Measurements from ENCODE around the gene CASP5. TPM values are rescaled to one million over a fixed set of nuclear protein-coding genes. Genes with fewer than 3 reads are reported as not detected.
"Not testable (repeated sequence)": the region's sequence is repeated elsewhere in the genome, so short reads cannot be mapped to it uniquely, and the experiment has no call there.

Gene CASP5
- total RNA-seq, 1 donor from 2014 or later = not detected

DNA sequence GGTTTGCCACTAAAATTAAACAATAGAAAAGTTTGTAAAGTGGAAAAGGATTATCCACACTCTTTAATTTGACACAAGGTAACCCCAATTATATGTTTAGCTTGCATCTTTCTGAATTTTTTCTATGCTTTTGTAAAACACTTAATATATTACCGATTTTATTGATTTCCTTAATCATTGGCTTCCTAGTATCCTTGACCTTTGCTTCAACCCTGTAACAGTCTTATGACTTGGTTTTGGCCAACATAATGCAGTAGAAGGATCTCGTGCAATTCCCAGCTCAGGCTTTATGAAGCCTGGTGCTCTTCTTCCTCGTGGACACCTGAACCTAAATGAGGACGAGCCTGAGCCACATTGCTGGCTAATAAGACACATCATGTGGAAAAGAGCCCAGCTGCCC lies 31.0 kb downstream of the CASP5 start:
- no peak overlapping the region for H3K4me3 ChIP-seq (ENCODE audit: low read depth, low read length)
- DNase-seq (ENCODE audit: low read depth) = no peak
- no peaks in the 10 kb centered on the region for H3K27me3 ChIP-seq (ENCODE audit: control insufficient read depth, insufficient read depth, low read length)
- no peaks in the 10 kb centered on the region for H3K36me3 ChIP-seq (ENCODE audit: control insufficient read depth, insufficient read depth, low read length)
- TF ChIP-seq, protein P1, sequence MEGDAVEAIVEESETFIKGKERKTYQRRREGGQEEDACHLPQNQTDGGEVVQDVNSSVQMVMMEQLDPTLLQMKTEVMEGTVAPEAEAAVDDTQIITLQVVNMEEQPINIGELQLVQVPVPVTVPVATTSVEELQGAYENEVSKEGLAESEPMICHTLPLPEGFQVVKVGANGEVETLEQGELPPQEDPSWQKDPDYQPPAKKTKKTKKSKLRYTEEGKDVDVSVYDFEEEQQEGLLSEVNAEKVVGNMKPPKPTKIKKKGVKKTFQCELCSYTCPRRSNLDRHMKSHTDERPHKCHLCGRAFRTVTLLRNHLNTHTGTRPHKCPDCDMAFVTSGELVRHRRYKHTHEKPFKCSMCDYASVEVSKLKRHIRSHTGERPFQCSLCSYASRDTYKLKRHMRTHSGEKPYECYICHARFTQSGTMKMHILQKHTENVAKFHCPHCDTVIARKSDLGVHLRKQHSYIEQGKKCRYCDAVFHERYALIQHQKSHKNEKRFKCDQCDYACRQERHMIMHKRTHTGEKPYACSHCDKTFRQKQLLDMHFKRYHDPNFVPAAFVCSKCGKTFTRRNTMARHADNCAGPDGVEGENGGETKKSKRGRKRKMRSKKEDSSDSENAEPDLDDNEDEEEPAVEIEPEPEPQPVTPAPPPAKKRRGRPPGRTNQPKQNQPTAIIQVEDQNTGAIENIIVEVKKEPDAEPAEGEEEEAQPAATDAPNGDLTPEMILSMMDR (IDR thresholded peaks at IDR 0.05; ENCODE audit: insufficient read depth, low read length, poor library complexity, severe bottlenecking) = no peak

DNA sequence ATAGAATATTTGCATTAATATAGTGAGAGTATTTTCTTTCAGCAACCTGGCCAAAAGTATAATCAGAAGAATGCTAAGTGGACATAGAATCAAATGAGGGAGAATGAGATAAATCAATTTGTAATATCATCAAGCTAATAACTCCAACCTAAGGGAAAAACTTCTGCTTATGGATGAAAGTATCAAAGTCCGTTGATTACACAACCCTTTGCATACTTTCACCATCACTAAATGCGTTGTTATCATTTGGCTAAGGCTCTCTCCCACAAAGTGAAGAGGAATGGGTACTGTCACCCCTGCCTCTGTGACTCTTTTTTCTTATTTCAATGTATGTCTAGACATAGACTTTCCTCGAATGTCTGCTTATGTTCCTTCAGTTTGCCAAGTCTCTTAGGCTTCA lies 38.2 kb downstream of the CASP5 start:
- Histone ChIP-seq H3K4me3 (ENCODE audit: low read depth, low read length) (no peak overlapping the region), H3K36me3 (ENCODE audit: control insufficient read depth, insufficient read depth, low read length) (no peaks in the 10 kb centered on the region), H3K27me3 (ENCODE audit: control insufficient read depth, insufficient read depth, low read length) (no peaks in the 10 kb centered on the region)
- no peak for DNase-seq (ENCODE audit: low read depth)
- TF ChIP-seq, protein P1 (IDR thresholded peaks at IDR 0.05; ENCODE audit: insufficient read depth, low read length, poor library complexity, severe bottlenecking) = no peak

DNA sequence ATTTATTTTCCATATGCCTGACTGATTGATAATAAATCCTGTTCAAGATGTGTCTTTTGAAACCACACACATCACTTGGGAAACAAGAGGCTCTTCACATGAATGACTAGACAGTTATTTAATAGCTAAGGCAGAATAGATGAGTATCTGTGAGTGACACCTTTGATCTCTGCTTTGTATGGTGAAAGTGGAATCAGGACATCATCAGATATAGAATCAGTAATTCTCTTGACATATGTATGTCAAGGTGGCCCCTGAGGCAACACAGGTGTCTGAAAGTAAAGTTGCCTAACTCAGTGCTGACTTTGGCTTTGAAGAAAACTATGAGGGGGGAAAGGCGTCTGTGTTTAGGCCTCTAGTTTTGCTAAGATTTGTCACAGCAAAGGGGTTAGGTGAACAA lies 43.1 kb downstream of the CASP5 start:
- Histone ChIP-seq H3K27me3 (ENCODE audit: control insufficient read depth, insufficient read depth, low read length) (no peaks in the 10 kb centered on the region), H3K4me3 (ENCODE audit: low read depth, low read length) (no peak overlapping the region), H3K36me3 (ENCODE audit: control insufficient read depth, insufficient read depth, low read length) (no peaks in the 10 kb centered on the region)
- TF ChIP-seq, protein P1 (IDR thresholded peaks at IDR 0.05; ENCODE audit: insufficient read depth, low read length, poor library complexity, severe bottlenecking) = no peak
- no peak for DNase-seq (ENCODE audit: low read depth)

DNA sequence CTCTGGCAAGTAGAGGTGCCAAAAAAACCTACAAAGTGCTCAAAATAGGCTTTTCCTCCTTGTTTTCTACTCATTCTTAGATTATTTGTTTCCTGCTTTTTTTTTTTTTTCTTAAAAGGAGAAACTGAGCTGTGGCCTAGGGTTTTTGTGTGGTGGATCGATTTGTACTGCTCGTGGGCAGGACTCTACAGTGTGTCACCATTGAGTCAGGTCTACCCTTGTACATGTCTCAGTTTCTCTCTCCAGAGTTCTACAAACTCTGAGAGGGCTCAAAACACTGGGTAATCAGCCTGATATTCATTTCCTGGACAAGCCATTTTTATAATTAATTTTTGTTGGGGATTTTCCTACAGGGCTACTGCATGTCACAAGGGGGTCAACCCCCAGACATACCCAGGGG lies 49.4 kb downstream of the CASP5 start:
- TF ChIP-seq, protein P1 (IDR thresholded peaks at IDR 0.05; ENCODE audit: insufficient read depth, low read length, poor library complexity, severe bottlenecking) = no peak
- Histone ChIP-seq H3K27me3 (ENCODE audit: control insufficient read depth, insufficient read depth, low read length) (no peaks in the 10 kb centered on the region), H3K36me3 (ENCODE audit: control insufficient read depth, insufficient read depth, low read length) (no peaks in the 10 kb centered on the region), H3K4me3 (ENCODE audit: low read depth, low read length) (no peak overlapping the region)
- DNase-seq (ENCODE audit: low read depth) = no peak

DNA sequence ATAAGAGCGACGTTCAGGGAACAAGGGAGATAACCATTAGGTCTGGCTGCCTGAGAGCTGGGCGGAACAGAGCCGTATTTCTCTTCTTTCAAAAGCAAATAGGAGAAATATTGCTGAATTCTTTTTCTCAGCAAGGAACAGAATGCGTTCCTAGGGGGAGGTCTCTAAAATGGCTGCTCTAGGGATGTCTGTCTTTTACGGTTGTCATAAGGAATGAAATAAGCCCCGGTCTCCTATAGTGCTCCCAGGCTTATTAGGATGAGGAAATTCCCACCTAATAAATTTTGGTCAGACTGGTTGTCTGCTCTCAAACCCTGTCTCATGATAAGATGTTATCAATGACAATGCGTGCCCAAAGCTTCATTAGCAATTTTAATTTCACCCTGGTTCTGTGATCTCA lies 50.0 kb downstream of the CASP5 start:
- not testable (repeated sequence) for DNase-seq (ENCODE audit: low read depth); H3K4me3 ChIP-seq (ENCODE audit: low read depth, low read length); H3K27me3 ChIP-seq (ENCODE audit: control insufficient read depth, insufficient read depth, low read length); H3K36me3 ChIP-seq (ENCODE audit: control insufficient read depth, insufficient read depth, low read length)

DNA sequence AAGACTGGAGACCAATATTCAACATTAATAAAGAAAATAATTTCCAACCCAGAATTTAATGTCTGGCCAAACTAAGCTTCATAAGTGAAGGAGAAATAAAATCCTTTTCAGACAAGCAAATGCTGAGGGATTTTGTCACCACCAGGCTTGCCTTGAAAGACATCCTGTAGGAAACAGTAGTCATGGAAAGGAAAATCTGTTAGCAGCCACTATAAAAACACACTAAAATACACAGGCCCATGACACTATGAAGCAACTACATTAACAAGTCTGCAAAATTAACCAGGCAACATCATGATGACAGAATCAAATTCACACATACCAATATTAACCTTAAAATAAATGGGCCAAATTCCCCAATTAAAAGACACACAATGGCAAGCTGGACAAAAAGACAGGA lies 52.2 kb downstream of the CASP5 start:
- DNase-seq (ENCODE audit: low read depth) = no peak
- H3K4me3 ChIP-seq (ENCODE audit: low read depth, low read length) = no peak overlapping the region
- no peaks in the 10 kb centered on the region for H3K27me3 ChIP-seq (ENCODE audit: control insufficient read depth, insufficient read depth, low read length)
- no peaks in the 10 kb centered on the region for H3K36me3 ChIP-seq (ENCODE audit: control insufficient read depth, insufficient read depth, low read length)
- TF ChIP-seq, protein P1 (IDR thresholded peaks at IDR 0.05; ENCODE audit: insufficient read depth, low read length, poor library complexity, severe bottlenecking) = no peak

Data from kidney epithelial cell (primary cell).